Thoracic aorta (tissue), 2 donors: ENCODE results near the gene SPHK1. TPM values are rescaled to one million over a fixed set of nuclear protein-coding genes. Genes with fewer than 3 reads are reported as not detected.

Experiments used
- ATAC-seq: fragments of 150-250 bp; one replicate; pipeline ENCODE4 v1.8.0; 2017; ENCODE audit warnings: low read depth; ENCODE audit not compliant: insufficient number of reproducible peaks, low FRiP score
- DNase-seq: peaks from one replicate; pipeline ENCODE4 v3.0.0-alpha.2; 2020; ENCODE audit warnings: low spot score
- H3K27ac ChIP-seq, 2 donors: fragments of 200-600 bp; sonication (generic); 1 replicate in 1 of 2; 2 replicates in 1 of 2; pipeline ENCODE4 v1.5.1; 2016; ENCODE audit warnings: mild to moderate bottlenecking in 2 of 2, moderate library complexity in 2 of 2
- H3K27me3 ChIP-seq: fragments of 200-600 bp; sonication (generic); replicated peaks from 2 replicates; pipeline ENCODE4 v1.6.0; 2016; ENCODE audit warnings: mild to moderate bottlenecking; ENCODE audit not compliant: insufficient read depth
- H3K36me3 ChIP-seq: fragments of 200-600 bp; sonication (generic); one replicate; pipeline ENCODE4 v1.5.1; 2016
- H3K4me1 ChIP-seq, 2 donors: fragments of 200-600 bp; sonication (generic); 1 replicate in 1 of 2; 2 replicates in 1 of 2; pipeline versions ENCODE4 v1.5.1 to v1.6.0; 2016; ENCODE audit warnings: low read depth in 2 of 2, mild to moderate bottlenecking in 1 of 2; ENCODE audit not compliant: control insufficient read depth in 1 of 2
- H3K4me3 ChIP-seq: fragments of 200-600 bp; sonication (generic); 2 replicates; pipeline ENCODE4 v1.5.1; 2016; ENCODE audit warnings: mild to moderate bottlenecking
- H3K9me3 ChIP-seq: fragments of 200-600 bp; sonication (generic); 2 replicates; pipeline ENCODE4 v1.5.1; 2016
- CTCF ChIP-seq: fragments of 200-600 bp; sonication (generic); IDR thresholded peaks from one replicate; pipeline ENCODE4 v1.5.1; 2019; ENCODE audit warnings: antibody characterized with exemption
- total RNA-seq, 2 donors: library from RNA; depleted of rRNA; stranded (reverse); fragments of >200 nt; gene quantifications; one replicate each; pipeline versions ENCODE4 v1.1.0 to v1.2.3, GENCODE V29; 2016

The SPHK1 gene
- total RNA-seq, 2 donors from 2014 or later, result 46.8 to 47.4 TPM

DNA sequence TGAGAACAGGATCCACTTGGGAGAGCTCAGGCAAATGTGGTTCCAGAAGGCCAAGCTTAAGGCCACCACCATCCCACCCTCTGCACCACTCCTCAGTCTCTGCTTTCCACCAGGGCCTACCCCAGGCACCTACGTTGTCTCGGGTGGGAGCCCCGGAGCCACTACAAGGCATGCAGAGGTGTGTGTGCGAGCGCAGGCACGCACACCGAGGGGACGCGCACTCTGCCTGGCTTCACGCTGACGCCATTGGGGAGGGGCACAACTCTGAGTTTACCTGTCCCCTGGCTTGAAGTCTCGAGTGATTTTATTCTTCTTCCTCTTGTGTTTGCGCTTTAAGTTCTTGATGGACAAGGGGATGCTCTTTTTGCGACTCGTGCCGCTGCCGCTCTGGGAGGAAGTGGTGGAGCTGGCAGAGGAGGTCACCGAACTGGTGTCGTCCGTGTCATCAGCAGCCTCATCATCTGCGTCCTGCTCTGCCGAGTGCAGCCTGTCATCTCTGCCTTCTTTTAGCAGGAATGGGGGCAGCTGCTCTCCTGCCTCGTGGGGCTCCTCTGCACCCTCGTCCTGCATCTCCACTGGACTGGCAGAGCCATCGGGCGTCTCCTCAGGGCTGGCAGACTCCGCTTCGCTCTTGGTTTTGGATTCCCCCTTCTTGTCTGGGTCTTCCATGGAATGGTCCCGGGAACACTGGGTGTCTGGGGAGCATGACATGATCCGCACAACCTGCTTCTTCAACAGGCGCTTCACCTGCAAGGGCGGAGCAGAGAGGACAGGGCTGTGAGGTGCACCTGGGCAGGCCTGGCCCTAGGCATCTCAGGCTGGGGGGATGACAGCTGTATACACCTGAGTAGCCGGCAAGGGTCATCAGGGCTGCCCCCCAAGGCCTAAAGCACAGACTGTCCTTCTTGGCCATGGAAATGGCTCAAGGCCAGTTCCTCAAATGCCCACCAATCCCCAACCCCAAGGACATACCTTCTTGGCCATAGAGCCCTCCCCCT lies 15.1 kb downstream of the SPHK1 start:
- H3K36me3 ChIP-seq, result peaks cover 55% of the 10 kb centered on the region
- no peaks in the 10 kb centered on the region for H3K27me3 ChIP-seq
- no peaks in the 10 kb centered on the region for H3K4me1 ChIP-seq
- ATAC-seq (no peak), DNase-seq (no peak)
- no peak for TF ChIP-seq CTCF
- no peak overlapping the region for H3K27ac ChIP-seq
- H3K4me3 ChIP-seq, result no peak overlapping the region
- no peaks in the 10 kb centered on the region for H3K9me3 ChIP-seq

GRCh38 chr17:76402711-76403110 lies 18.3 kb downstream of the SPHK1 start:
- H3K9me3 ChIP-seq, result no peaks in the 10 kb centered on the region
- H3K36me3 ChIP-seq, result peaks cover 38% of the 10 kb centered on the region
- H3K27ac ChIP-seq, result no peak overlapping the region
- ATAC-seq (no peak), DNase-seq (no peak)
- TF ChIP-seq CTCF, result no peak
- H3K27me3 ChIP-seq, result no peaks in the 10 kb centered on the region
- H3K4me3 ChIP-seq, result no peak overlapping the region
- peaks cover 3 to 17% of the 10 kb centered on the region in 2 donors for H3K4me1 ChIP-seq

DNA sequence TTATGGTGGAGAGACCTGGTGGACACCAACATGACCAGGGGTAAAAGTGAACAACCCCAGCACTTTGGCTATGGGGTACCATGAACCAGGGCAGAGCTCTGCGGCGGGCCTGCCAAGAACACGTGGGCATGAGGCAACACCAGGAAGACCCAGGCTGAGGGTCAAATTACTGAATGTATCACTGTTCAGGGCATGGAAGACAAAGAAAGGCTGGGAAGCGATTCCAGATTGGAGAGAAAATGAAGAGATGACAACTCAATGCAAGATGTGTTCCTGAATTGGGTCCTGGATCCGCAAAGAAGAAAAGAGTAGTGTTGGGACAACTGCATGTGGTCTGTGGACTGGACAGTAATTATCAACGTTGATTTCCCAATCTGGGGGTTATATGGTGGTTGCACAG lies 19.8 kb downstream of the SPHK1 start:
- Histone ChIP-seq H3K9me3 (no peaks in the 10 kb centered on the region), H3K27ac (no peak overlapping the region), H3K4me1 (peaks cover 3 to 17% of the 10 kb centered on the region in 2 donors), H3K4me3 (no peak overlapping the region), H3K27me3 (no peaks in the 10 kb centered on the region), H3K36me3 (peaks cover 33% of the 10 kb centered on the region)
- ATAC-seq, result no peak
- DNase-seq, result no peak
- TF ChIP-seq CTCF, result no peak

- Histone ChIP-seq H3K27ac (no peak overlapping the region), H3K27me3 (no peaks in the 10 kb centered on the region), H3K9me3 (no peaks in the 10 kb centered on the region), H3K4me3 (no peak overlapping the region), H3K36me3 (peaks cover 25% of the 10 kb centered on the region), H3K4me1 (peaks cover 3 to 17% of the 10 kb centered on the region in 2 donors)
- DNase-seq (no peak), ATAC-seq (no peak)
- TF ChIP-seq CTCF, result no peak
Measured at GRCh38 chr17:76404976-76405563, 20.7 kb downstream of the SPHK1 start.

DNA sequence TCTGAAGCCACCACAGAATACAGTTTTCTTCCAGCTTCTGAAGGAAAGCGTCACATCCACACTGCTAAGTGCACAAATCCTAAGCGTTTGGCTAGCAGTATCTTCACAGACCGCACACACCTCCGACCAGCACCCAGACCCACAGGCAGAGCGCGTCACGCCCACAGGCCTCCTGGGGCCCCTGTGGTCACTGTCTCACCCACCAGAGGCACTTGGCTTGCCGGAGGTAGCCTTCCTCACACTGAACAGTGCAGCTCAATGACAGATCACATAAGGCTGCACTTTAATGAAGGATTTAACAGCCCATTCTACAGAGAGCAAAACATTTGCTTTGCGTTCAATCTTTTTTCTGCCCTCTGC lies 21.2 kb downstream of the SPHK1 start:
- no peaks in the 10 kb centered on the region for H3K27me3 ChIP-seq
- no peak for TF ChIP-seq CTCF
- no peaks in the 10 kb centered on the region for H3K9me3 ChIP-seq
- ATAC-seq, result no peak
- H3K36me3 ChIP-seq, result peaks cover 21% of the 10 kb centered on the region
- peaks cover 3 to 17% of the 10 kb centered on the region in 2 donors for H3K4me1 ChIP-seq
- no peak for DNase-seq
- H3K27ac ChIP-seq, result no peak overlapping the region
- no peak overlapping the region for H3K4me3 ChIP-seq
